CD4-positive, alpha-beta T cell treated with Interleukin-17A for 1 hour (primary cell): ENCODE data around the gene WDR37.

Source experiments
- DNase-seq: peaks from one replicate; pipeline ENCODE4 v3.0.0-alpha.2; 2020

Gene WDR37

DNA sequence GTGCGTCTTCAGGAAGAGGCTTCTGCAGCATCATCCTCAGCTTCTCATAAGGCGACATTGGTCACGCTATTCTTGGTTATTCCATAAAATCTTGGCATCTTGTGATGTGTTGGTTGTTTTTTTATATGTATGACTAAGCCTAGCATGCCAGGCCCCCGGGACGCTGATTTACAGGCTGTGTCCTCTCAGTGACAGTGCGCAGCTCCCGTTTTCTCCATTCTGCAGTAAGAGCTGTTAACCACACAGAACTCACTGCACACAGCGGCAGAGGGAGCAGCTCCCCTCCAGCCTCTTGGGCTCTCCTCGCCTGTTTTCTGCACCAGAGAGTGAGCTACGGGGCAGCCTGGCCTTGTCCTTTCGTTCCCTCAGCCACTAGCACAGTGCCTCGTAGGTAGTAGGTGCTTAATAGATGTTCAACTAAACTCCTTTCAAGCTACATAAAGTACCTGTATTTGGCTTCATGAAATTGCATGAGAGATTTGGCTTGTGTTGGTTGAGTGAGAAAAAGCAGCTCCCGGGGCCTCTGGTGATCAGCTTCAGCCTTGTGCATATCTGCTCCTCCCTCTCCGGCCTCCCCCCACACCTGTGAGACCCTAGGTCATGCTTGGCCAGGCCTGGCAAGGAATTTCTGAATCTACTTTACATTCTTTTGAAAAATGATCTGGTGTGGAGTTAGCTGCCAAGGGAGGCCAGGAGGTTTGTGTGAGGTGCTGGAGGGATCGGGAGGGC, 116.2 kb downstream of the WDR37 start:
- DNase-seq = no peak

DNA sequence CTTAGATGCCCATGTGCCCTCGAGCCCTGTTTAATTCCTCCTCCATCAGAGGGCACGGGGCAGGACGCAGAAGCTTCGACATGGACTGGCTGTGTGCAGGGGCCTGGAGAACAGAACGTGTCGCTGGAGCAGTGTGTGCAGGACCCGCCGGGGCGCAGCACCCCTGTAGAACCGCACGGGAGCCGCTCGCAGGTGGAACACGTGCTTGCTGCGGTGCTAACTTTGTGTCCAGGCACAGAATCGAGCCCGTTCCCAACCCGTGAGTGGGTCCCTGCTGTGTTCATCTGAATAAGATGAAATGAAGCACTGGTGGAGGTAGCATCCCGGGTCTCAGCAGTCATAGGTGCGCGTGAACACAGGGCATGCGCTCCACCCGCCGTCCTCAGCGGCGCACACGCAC, 116.9 kb downstream of the WDR37 start:
- no peak for DNase-seq

DNA sequence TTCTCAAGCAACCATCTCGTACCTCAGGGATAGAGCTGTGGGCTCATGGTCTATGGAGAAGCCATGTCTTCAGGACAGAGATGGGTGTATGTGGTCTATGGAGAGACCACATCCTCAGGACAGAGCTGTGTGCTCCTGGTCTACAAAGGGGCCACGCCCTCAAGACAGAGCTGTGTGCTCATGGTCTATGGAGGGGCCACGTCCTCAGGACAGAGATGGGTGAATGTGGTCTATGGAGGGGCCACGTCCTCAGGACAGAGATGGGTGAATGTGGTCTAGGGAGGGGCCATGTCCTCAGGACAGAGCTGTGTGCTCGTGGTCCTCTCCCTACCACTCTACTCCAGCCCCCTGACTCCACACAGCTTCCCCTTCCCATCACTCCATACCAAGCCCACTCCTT, 117.8 kb downstream of the WDR37 start:
- DNase-seq = no peak

DNA sequence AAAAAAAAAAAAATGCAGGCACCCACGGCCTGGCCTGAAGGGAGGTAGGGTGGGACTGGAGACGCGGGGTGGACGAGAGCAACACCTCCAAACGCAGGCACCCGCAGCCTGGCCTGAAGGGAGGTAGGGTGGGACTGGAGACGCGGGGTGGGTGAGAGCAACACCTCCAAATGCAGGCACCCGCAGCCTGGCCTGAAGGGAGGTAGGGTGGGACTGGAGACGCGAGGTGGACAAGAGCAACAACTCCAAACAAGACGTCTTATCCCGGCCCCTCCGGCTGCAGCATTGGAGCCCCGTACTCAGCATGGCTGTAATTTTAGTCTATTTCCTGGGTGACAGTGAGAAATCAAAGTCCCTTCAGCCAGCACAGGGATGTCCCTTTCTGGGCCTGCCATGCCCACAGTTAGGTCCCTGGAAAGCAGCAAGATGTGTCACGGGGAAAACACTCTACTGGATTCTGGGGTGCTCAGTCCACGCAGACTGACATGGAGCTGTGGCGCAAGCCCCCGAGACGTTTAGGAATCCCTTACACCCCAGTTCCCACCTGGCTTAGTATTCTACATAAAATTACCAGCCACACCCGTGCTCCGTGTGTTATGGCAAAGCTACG, 119.9 kb downstream of the WDR37 start:
- DNase-seq = no peak

DNA sequence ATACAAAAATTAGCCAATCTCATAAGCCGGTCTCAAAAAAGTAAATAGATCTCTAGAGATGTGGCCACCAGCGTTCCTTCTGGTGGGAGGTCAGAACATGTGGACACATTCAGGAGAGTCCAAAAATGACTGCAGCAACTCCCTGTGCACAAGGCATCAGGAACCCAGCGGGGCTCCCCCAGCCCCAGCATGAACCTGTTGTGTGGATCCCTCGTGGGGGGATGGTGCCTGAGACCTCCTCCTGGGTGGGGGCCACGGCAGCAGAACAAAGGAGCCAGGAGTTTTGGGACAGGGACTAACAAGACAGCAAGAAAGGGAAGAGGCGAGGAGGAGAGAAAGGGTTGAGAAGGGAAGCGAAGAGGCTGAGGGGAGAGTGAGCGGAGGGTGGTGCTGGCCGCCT, 121.8 kb downstream of the WDR37 start:
- DNase-seq = no peak

DNA sequence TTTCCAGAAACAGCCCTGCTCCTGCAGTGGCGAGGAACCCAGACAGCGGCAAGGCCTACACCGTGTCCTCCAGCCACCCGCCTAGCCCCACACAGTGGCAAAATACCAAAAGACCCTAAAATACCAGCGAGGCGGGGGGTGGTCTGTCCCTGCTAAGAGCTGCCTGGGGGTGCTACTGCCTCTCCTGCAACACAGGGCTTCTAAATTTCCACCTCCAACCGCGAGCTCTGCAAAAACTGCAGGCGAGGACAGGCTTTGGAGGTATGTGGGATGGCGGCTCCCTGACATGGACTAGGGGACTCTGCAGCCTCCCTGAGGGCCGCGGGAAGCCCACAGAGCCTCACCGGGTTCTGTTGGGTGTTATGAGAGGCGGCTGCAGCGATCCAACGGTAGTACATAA, 122.3 kb downstream of the WDR37 start:
- DNase-seq = no peak

DNA sequence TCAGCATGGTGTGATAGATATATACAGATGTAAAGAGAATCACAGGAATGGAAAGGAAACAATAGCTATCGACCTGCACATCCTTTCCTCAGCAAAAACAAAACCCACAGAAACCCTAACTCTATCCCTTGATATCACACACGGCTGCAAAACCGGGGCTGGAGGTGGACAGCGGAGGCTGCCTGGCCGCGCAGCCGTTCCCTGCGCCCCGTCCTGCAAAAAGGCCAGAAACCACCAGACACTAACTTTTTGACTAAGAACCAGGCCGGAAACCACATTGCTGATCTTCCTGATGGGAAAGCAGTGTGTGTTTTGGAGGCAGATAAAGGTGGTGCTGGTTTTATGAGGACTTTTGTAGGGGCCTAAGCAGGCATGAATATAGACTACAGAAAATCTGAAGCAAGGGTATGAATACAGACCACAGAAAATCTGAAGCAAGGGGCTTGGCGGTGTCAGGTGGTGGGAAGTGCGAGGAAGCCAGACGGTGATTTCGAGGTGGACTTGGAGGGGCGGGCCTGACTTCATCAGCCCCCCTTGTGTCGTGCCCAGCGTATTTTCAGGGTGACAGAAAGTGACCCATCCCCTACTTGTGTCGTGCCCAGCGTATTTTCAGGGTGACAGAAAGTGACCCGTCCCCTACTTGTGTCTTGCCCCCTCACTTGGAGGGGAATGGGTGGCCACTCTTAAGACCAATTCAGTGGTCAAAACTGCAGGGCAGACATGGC, 123.3 kb downstream of the WDR37 start:
- DNase-seq = no peak

DNA sequence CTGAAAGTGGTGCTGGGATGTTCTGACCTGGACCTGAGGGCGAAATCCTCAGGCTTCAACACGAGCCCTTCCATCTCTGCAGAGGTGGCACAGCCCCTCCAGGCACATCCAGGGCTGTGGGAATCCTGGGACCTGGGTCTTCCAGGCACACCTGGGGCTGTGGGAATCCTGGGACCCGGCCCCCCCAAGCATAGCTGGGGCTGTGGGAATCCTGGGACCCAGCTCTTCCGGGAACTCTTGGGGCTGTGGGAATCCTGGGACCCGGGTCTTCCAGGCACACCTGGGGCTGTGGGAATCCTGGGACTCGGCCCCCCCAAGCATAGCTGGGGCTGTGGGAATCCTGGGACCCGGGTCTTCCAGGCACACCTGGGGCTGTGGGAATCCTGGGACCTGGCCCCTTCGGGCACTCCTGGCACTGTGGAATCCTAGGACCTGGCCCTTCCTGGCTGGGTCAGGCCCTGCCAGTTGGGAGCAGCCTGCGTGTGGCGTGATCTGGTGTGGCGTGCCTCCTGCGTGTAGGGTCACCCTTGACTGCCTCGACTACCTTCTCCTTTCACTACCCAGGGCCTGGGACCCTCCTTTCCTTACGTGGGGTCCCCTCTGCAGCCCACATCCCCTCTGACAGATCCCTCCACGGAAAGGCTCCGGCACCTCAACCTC, 124.0 kb downstream of the WDR37 start:
- no peak for DNase-seq

DNA sequence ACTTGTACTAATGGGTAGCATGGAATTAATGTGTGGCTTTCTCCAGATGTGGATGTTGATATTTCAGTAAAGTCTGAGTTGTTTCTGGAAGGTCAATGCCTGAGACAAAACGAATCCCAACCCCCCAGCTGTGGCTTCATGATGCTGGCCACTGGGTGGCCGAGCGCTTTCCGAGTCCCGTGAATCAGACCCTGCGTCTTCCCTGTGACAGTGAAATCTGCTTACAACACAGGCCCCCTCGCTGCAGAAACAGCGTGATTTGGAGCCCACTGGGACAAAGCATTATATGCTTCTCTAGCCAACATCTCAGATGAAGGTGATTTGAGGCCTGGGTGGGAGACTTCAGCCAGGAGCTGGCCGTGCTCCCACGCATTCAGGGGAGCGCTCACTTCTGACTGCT, 124.7 kb downstream of the WDR37 start:
- DNase-seq = no peak
